Common myeloid progenitor, CD34-positive (primary cell): Measurements from ENCODE around the gene HLA-DRB1. TPM values are rescaled to one million over a fixed set of nuclear protein-coding genes. Genes with fewer than 3 reads are reported as not detected.
"Not testable (repeated sequence)": the region's sequence is repeated elsewhere in the genome, so short reads cannot be mapped to it uniquely, and the experiment has no call there.

Source experiments
- CTCF ChIA-PET: fragments of 350-600 bp; sonication (Branson Sonifier 250); formaldehyde crosslinking; loops from one replicate; lab custom pipeline; 2021; ENCODE audit warnings: antibody characterized with exemption; lab: Charles Lee
- POLR2A ChIA-PET: fragments of 350-600 bp; sonication (Branson Sonifier 250); formaldehyde crosslinking; loops from one replicate; lab custom pipeline; 2021; ENCODE audit warnings: antibody characterized with exemption; lab: Charles Lee
- DNase-seq, 3 donors: peaks; one replicate each; pipeline versions ENCODE4 v3.0.0 to v3.0.0-alpha.2; 2013
- H3K27ac ChIP-seq, 2 experiments: 1 replicate in 1 of 2; 2 replicates in 1 of 2; pipeline ENCODE4 v1.7.0; 2013; ENCODE audit warnings: inconsistent platforms in 2 of 2, low read length in 2 of 2, mild to moderate bottlenecking in 2 of 2, low read depth in 1 of 2, moderate library complexity in 1 of 2; ENCODE audit not compliant: severe bottlenecking in 2 of 2, insufficient read depth in 1 of 2, poor library complexity in 1 of 2
- H3K27me3 ChIP-seq, 5 experiments: replicated peaks in 2 of 5; 1 replicate in 3 of 5; 2 replicates in 2 of 5; pipeline versions ENCODE4 v1.6.1 to v1.7.0; 2013; ENCODE audit warnings: low read length in 4 of 5, mild to moderate bottlenecking in 2 of 5, moderate library complexity in 2 of 5, inconsistent platforms in 1 of 5; ENCODE audit not compliant: insufficient read depth in 5 of 5, control insufficient read depth in 4 of 5
- H3K36me3 ChIP-seq, 4 experiments: 1 replicate in 2 of 4; 2 replicates in 2 of 4; pipeline versions ENCODE4 v1.6.1 to v1.7.0; 2013; ENCODE audit warnings: low read length in 3 of 4, control low read depth in 1 of 4, mild to moderate bottlenecking in 1 of 4; ENCODE audit not compliant: control insufficient read depth in 4 of 4, insufficient read depth in 4 of 4
- H3K4me1 ChIP-seq, 4 experiments: 1 replicate in 3 of 4; 2 replicates in 1 of 4; pipeline versions ENCODE4 v1.6.1 to v1.7.1; 2013; ENCODE audit warnings: low read length in 3 of 4, mild to moderate bottlenecking in 3 of 4, control low read depth in 1 of 4, inconsistent platforms in 1 of 4, moderate library complexity in 1 of 4; ENCODE audit not compliant: control insufficient read depth in 4 of 4, insufficient read depth in 4 of 4; ENCODE audit errors: control extremely low read depth in 1 of 4
- H3K4me3 ChIP-seq, 7 experiments: 1 replicate in 4 of 7; 2 replicates in 3 of 7; pipeline versions ENCODE4 v1.5.1 to v1.7.0; 2013; ENCODE audit warnings: mild to moderate bottlenecking in 7 of 7, low read length in 6 of 7, moderate library complexity in 6 of 7, inconsistent platforms in 2 of 7, low read depth in 2 of 7, control low read depth in 1 of 7; ENCODE audit not compliant: insufficient read depth in 4 of 7, control insufficient read depth in 1 of 7; ENCODE audit errors: extremely low read depth in 1 of 7
- H3K9me3 ChIP-seq, 5 experiments: 1 replicate in 4 of 5; 2 replicates in 1 of 5; pipeline versions ENCODE4 v1.6.1 to v1.7.1; 2013; ENCODE audit warnings: low read length in 4 of 5, mild to moderate bottlenecking in 2 of 5, inconsistent platforms in 1 of 5, low read depth in 1 of 5, moderate library complexity in 1 of 5; ENCODE audit not compliant: control insufficient read depth in 4 of 5, insufficient read depth in 2 of 5; ENCODE audit errors: control extremely low read depth in 1 of 5
- WGBS: methylation state at CpG from one replicate; pipeline ENCODE4 v1.1.5; 2013; ENCODE audit not compliant: insufficient coverage; 5-methylcytosine and 5-hydroxymethylcytosine counted together
- polyA plus RNA-seq: library from polyadenylated mRNA; unstranded; fragments of 120-200 nt; gene quantifications from one replicate; pipeline ENCODE4 v1.2.1, GENCODE V29; 2013

Gene HLA-DRB1
- polyA plus RNA-seq, result 202 TPM

GRCh38 chr6:32589596-32590449 is at the start of gene HLA-DRB1:
Gene HLA-DRB1 (minus strand): TSS chr6:32589848. CDS start chr6:32589742, 106 bp downstream.
- CTCF ChIA-PET, result no interaction called here

GRCh38 chr6:32638532-32639219 is 49.0 kb upstream of the HLA-DRB1 start:
- Histone ChIP-seq H3K27me3 (no peaks in the 10 kb centered on the region), H3K36me3 (peaks cover 0 to 11% (median 0%) of the 10 kb centered on the region in 4 experiments), H3K27ac (no peak overlapping the region), H3K4me1 (peaks cover 0 to 22% (median 7%) of the 10 kb centered on the region in 4 experiments), H3K4me3 (peak overlapping the region in 2 of 7 experiments; percentile 26 to 48), H3K9me3 (no peaks in the 10 kb centered on the region)
- ChIA-PET POLR2A (interaction anchor here (1.4 kb wide), 1 partner anchor 16 kb away, joined by 3 read pairs; no protein-coding TSS in a partner anchor), CTCF (interaction anchor here (1.2 to 2.2 kb wide), 4 partner anchors 27 to 206 kb away, joined by 3 to 6 read pairs (median 3); partner anchors contain the start of gene HLA-DQB1)
- WGBS, result 17% methylated on average over 1 of the region's 9 CpGs
- peak in 1 of 3 donors; percentile 12 for DNase-seq

More at GRCh38 chr6:32589596-32590449, at the start of gene HLA-DRB1:
- Histone ChIP-seq H3K4me1 (peaks cover 0 to 28% (median 9%) of the 10 kb centered on the region in 4 experiments), H3K27me3 (no peaks in the 10 kb centered on the region), H3K9me3 (no peaks in the 10 kb centered on the region), H3K27ac (peak within 1 kb of the TSS; percentile 34 to 46), H3K36me3 (no peaks in the 10 kb centered on the region), H3K4me3 (peak within 1 kb of the TSS; percentile 20 to 69 (median 57))
- DNase-seq, result peak; percentile 52 to 77 (median 75)
- no CpG with 5 or more reads among the region's 9 CpGs for WGBS
- POLR2A ChIA-PET, result no interaction called here

GRCh38 chr6:32637883-32638282 is 48.2 kb upstream of the HLA-DRB1 start:
- Histone ChIP-seq H3K27ac (peak overlapping the region; percentile 33 to 74), H3K4me3 (peak overlapping the region in 5 of 7 experiments; percentile 42 to 78 (median 56)), H3K9me3 (no peaks in the 10 kb centered on the region), H3K36me3 (peaks cover 0 to 10% (median 0%) of the 10 kb centered on the region in 4 experiments), H3K4me1 (peaks cover 0 to 22% (median 7%) of the 10 kb centered on the region in 4 experiments), H3K27me3 (no peaks in the 10 kb centered on the region)
- WGBS, result 40% methylated on average over 1 of the region's 3 CpGs
- ChIA-PET CTCF (interaction anchor here (1.2 to 1.3 kb wide), 2 partner anchors 28 to 205 kb away, joined by 3 read pairs; partner anchors contain the start of gene HLA-DQB1), POLR2A (interaction anchor here (1.3 to 1.4 kb wide), 2 partner anchors 15 to 32 kb away, joined by 3 to 5 read pairs; no protein-coding TSS in a partner anchor)
- DNase-seq, result no peak

GRCh38 chr6:32637219-32637880 is 47.7 kb upstream of the HLA-DRB1 start, which contains the start of gene HLA-DQA1:
Gene HLA-DQA1 (plus strand): TSS chr6:32637406. CDS start chr6:32637459, 53 bp downstream.
- 29% methylated on average over 2 of the region's 7 CpGs for WGBS
- POLR2A ChIA-PET, result interaction anchor here (1.3 to 1.4 kb wide), 2 partner anchors 14 to 32 kb away, joined by 3 to 5 read pairs; no protein-coding TSS in a partner anchor
- Histone ChIP-seq H3K4me3 (peak within 1 kb of the TSS in 6 of 7 experiments; percentile 27 to 78 (median 52)), H3K36me3 (peaks cover 0 to 6% (median 0%) of the 10 kb centered on the region in 4 experiments), H3K27me3 (no peaks in the 10 kb centered on the region), H3K4me1 (peaks cover 0 to 22% (median 7%) of the 10 kb centered on the region in 4 experiments), H3K27ac (peak within 1 kb of the TSS; percentile 33 to 74), H3K9me3 (no peaks in the 10 kb centered on the region)
- CTCF ChIA-PET, result interaction anchor here (1.2 to 1.3 kb wide), 2 partner anchors 29 to 205 kb away, joined by 3 read pairs; partner anchors contain the start of gene HLA-DQB1
- peak; percentile 79 to 86 (median 85) for DNase-seq

- Histone ChIP-seq H3K4me3 (no peak overlapping the region), H3K27ac (no peak overlapping the region), H3K27me3 (no peaks in the 10 kb centered on the region), H3K9me3 (no peaks in the 10 kb centered on the region), H3K4me1 (peaks cover 0 to 22% (median 7%) of the 10 kb centered on the region in 4 experiments), H3K36me3 (no peaks in the 10 kb centered on the region)
- CTCF ChIA-PET, result interaction anchor here (1.5 kb wide), 1 partner anchor 221 kb away, joined by 3 read pairs; no protein-coding TSS in a partner anchor
- DNase-seq, result no peak
- WGBS, result no CpG with 5 or more reads among the region's 2 CpGs
- POLR2A ChIA-PET, result no interaction called here
Observed at GRCh38 chr6:32635526-32636123, 46.0 kb upstream of the HLA-DRB1 start.

- H3K4me1 ChIP-seq, H3K9me3 ChIP-seq, H3K4me3 ChIP-seq, H3K36me3 ChIP-seq, DNase-seq, H3K27ac ChIP-seq, POLR2A ChIA-PET, H3K27me3 ChIP-seq, CTCF ChIA-PET: not testable (repeated sequence)
- 100% methylated on average over 1 of the region's 13 CpGs for WGBS
Observed at GRCh38 chr6:32629793-32630192, 40.1 kb upstream of the HLA-DRB1 start.
